ENCODE data around the gene G6PC3. TPM values are rescaled to one million over a fixed set of nuclear protein-coding genes. Genes with fewer than 3 reads are reported as not detected.

G6PC3 gene
- total and polyA plus RNA-seq, 10 of the 15 experiments (the other 5 are each of a cell fraction or from before 2014, with no cell fraction given): 13.0 to 93.7 (median 43.0) TPM

DNA sequence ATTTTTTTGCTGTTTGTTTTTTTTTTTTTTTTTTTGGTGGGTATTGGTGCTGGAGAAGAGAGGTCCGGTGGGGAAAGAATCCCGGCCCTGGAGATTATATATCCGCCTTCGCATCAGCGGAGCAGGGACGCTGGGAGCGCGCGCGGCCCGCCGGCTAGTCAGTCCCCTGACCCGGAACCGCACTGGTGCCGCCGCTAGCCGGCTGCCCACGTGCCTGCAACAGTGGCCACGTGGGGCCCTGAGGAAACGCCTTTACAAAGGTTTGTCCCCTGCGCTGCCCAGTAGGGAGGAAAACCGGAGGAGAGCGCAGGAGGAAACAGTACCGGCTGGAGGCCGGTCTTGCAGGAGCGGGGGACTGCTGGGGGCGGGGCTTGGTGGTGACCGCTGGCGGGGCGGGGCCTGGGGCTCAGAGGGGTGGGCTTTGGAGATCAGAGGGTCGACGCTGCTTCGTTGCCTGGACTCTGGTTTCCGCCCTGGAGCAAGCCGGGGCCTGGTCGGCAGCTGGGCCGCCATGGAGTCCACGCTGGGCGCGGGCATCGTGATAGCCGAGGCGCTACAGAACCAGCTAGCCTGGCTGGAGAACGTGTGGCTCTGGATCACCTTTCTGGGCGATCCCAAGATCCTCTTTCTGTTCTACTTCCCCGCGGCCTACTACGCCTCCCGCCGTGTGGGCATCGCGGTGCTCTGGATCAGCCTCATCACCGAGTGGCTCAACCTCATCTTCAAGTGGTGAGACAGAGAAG, at the start of gene G6PC3 (continued):
- TF ChIP-seq SUPT20H (IDR thresholded peaks at IDR 0.05; ENCODE audit: borderline replicate concordance, control insufficient read depth, low read depth, low read length): no peak
- TF ChIP-seq RCOR1 (conservative IDR thresholded peaks at IDR 0.05; ENCODE audit: low read depth, low read length): no peak
- TF ChIP-seq FOS (IDR thresholded peaks at IDR 0.05; ENCODE audit: borderline replicate concordance, extremely low read depth, insufficient read length): peak; percentile 84
- 0 out of 2 replicates have a peak, but pooled peaks have one; percentile 20 for TF ChIP-seq RAD21 (IDR thresholded peaks at IDR 0.05; ENCODE audit: insufficient read depth, low read depth, low read length)
- peak; percentile 58 for TF ChIP-seq SIX5 (IDR thresholded peaks at IDR 0.05; ENCODE audit: low read depth, low read length, severe bottlenecking)
- peak; percentile 57 for TF ChIP-seq RUNX3 (IDR thresholded peaks at IDR 0.05; ENCODE audit: low read length)
- peak; percentile 69; the same call in 1 of the 2 replicates for TF ChIP-seq TBL1XR1 (IDR thresholded peaks at IDR 0.05; ENCODE audit: low read depth, low read length)
- TF ChIP-seq CBX3 (IDR thresholded peaks at IDR 0.05; ENCODE audit: borderline replicate concordance, low read depth): no peak
- peak; percentile 18; the same call in 1 of the 2 replicates for TF ChIP-seq SMARCA5 (IDR thresholded peaks at IDR 0.05)
- peak in 1 of 3 experiments; percentile 4; a peak in 1 of 6 replicates for TF ChIP-seq CTCF (IDR thresholded peaks at IDR 0.05 in 2 of 3, conservative IDR thresholded peaks at IDR 0.05 in 1 of 3; ENCODE audit: control insufficient read depth in 2 of 3, extremely low read depth in 1 of 3, insufficient read depth in 1 of 3, low read depth in 3 of 3, low read length in 3 of 3)
- no peak for TF ChIP-seq SUZ12 (IDR thresholded peaks at IDR 0.05; ENCODE audit: unreplicated experiment)
- 0 out of 4 replicates have a peak, but pooled peaks of 1 of the 2 experiments have one; percentile 18 for TF ChIP-seq EP300 (IDR thresholded peaks at IDR 0.05; ENCODE audit: borderline replicate concordance in 1 of 2, control insufficient read depth in 1 of 2, low read depth in 2 of 2, low read length in 2 of 2)
- TF ChIP-seq ZBTB11 (CRISPR knock-in tag; IDR thresholded peaks at IDR 0.05): no peak
- no peak for TF ChIP-seq SREBF2 (IDR thresholded peaks at IDR 0.05; ENCODE audit: low read length)
- 0 out of 2 replicates have a peak, but pooled peaks have one; percentile 81 for TF ChIP-seq PML (IDR thresholded peaks at IDR 0.05; ENCODE audit: low read length)
- peak; percentile 83 for TF ChIP-seq POLR2A (IDR thresholded peaks at IDR 0.05; ENCODE audit: low read depth, low read length)
- TF ChIP-seq TCF12 (IDR thresholded peaks at IDR 0.05; ENCODE audit: low read depth, low read length): no peak
- TF ChIP-seq TAF1 (IDR thresholded peaks at IDR 0.05; ENCODE audit: borderline replicate concordance, low read depth, low read length): peak; percentile 85; the same call in 1 of the 2 replicates
- 0 out of 2 replicates have a peak, but pooled peaks have one; percentile 33 for TF ChIP-seq RB1 (IDR thresholded peaks at IDR 0.05; ENCODE audit: borderline replicate concordance)
- peak; percentile 100 for TF ChIP-seq MAX (IDR thresholded peaks at IDR 0.05; ENCODE audit: low read depth, low read length)
- 0 out of 2 replicates have a peak, but pooled peaks have one; percentile 7 for TF ChIP-seq SPI1 (IDR thresholded peaks at IDR 0.05; ENCODE audit: borderline replicate concordance, insufficient read depth, low read depth, low read length)
- peak; percentile 100 for TF ChIP-seq MXI1 (IDR thresholded peaks at IDR 0.05; ENCODE audit: low read depth, low read length)
- TF ChIP-seq ZNF207 (IDR thresholded peaks at IDR 0.05; ENCODE audit: borderline replicate concordance): no peak
- TF ChIP-seq CHD2 (IDR thresholded peaks at IDR 0.05; ENCODE audit: borderline replicate concordance, low read depth, low read length): peak; percentile 66; the same call in 1 of the 2 replicates
